Measurements from ENCODE around the gene JUNB.
"Not testable (repeated sequence)": the region's sequence is repeated elsewhere in the genome, so short reads cannot be mapped to it uniquely, and the experiment has no call there.

The JUNB gene

DNA sequence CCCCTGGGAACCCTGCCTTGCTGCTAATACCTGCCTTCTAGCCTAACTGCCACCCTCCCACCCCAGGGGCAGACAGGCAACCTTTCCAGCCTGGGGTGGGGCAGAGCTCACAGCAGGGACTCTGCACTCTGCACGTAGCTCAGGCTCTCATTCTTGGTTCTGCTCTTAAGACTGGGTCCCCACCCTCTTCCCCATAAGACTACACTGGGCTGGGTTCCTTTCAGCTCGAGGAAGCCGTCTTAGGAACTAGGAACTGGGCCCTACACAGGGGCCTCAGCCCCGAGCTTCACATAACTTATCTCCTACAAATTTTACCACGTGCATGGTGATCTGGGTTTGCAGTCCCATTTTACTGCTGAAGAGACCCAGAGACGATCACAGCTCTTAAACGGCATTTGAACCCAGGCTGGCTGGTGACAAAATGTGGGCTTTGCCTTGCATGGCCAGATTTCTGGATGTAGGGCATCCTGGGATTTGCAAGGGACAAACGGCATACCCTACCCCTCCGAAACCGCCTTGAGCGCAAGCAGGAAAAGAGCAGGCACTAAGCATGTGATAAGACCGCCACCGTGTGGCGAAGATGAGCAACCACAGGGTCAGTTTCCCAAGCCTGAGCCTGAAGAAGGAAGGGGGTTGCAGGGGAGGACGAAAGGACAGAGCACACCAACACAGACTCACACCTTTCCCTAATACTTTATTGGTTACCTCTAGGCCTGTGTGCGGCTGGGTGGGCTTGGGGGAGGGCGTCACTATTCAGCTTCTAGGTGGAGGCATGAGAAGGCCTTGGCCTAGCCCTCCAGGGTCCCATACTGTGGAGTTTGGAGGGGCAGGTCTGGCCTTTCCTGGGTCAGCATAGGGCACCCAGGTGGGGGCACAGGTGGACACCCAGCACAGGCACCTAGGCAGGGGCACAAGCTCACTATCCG is 5.1 kb downstream of the JUNB start:
- no peak overlapping the region for H2AFZ ChIP-seq
- TF ChIP-seq, protein P1, sequence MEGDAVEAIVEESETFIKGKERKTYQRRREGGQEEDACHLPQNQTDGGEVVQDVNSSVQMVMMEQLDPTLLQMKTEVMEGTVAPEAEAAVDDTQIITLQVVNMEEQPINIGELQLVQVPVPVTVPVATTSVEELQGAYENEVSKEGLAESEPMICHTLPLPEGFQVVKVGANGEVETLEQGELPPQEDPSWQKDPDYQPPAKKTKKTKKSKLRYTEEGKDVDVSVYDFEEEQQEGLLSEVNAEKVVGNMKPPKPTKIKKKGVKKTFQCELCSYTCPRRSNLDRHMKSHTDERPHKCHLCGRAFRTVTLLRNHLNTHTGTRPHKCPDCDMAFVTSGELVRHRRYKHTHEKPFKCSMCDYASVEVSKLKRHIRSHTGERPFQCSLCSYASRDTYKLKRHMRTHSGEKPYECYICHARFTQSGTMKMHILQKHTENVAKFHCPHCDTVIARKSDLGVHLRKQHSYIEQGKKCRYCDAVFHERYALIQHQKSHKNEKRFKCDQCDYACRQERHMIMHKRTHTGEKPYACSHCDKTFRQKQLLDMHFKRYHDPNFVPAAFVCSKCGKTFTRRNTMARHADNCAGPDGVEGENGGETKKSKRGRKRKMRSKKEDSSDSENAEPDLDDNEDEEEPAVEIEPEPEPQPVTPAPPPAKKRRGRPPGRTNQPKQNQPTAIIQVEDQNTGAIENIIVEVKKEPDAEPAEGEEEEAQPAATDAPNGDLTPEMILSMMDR (IDR thresholded peaks at IDR 0.05), result peak; percentile 92
- H3K4me2 ChIP-seq (ENCODE audit: low read length), result peak overlapping the region; percentile 30
- no peak overlapping the region for H3K9ac ChIP-seq
- H3K36me3 ChIP-seq (ENCODE audit: control insufficient read depth, insufficient read depth, low read length), result no peaks in the 10 kb centered on the region
- no peaks in the 10 kb centered on the region for H3K27me3 ChIP-seq (ENCODE audit: control insufficient read depth, insufficient read depth, low read length)
- no peak overlapping the region for H3K27ac ChIP-seq
- H3K4me3 ChIP-seq (ENCODE audit: low read depth, low read length), result no peak overlapping the region
- peaks cover 24% of the 10 kb centered on the region for H3K4me1 ChIP-seq
- no peaks in the 10 kb centered on the region for H3K9me3 ChIP-seq (ENCODE audit: control insufficient read depth, low read length)
- peaks cover 19% of the 10 kb centered on the region for H3K79me2 ChIP-seq

DNA sequence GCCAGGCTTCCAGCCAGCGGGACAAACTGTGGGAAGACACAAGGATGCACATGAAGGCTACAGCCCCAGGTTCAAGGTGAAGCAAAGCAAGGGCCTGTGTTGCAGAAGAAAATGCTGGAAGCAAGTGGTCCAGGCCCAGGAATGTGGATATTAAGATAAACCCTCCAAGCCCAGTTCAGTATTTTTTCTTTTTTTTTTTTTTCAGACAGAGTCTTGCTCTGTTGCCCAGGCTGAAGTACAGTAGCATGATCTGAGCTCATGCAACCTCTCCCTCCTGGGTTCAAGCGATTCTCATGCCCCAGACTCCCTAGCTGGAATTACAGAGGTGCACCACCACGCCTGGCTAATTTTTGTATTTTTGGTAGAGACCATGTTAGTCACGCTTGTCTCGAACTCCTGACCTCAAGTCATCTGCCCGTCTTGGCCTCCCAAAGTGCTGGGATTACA is 5.9 kb downstream of the JUNB start:
- Histone ChIP-seq H3K4me3 (ENCODE audit: low read depth, low read length) (no peak overlapping the region), H2AFZ (no peak overlapping the region)

DNA sequence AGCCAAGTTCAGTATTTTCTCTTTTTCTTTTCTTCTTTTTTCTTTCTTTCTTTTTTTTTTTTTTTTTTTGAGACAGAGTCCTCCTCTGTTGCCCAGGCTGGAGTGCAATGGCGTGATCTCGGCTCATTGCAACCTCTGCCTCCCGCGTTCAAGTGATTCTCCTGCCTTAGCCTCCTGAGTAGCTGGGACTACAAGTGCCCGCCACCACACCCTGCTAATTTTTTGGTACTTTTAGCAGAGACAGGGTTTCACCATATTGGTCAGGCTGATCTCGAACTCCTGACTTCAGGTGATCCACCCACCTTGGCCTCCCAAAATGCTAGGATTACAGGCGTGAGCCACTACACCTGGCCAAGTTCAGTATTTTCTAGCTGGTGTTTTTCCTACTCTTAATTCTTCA is 6.3 kb downstream of the JUNB start:
- H2AFZ ChIP-seq; H3K36me3 ChIP-seq (ENCODE audit: control insufficient read depth, insufficient read depth, low read length); H3K27ac ChIP-seq; H3K9me3 ChIP-seq (ENCODE audit: control insufficient read depth, low read length); H3K27me3 ChIP-seq (ENCODE audit: control insufficient read depth, insufficient read depth, low read length); H3K9ac ChIP-seq; H3K4me2 ChIP-seq (ENCODE audit: low read length); H3K4me3 ChIP-seq (ENCODE audit: low read depth, low read length): not testable (repeated sequence)
- Histone ChIP-seq H3K4me1 (peaks cover 30% of the 10 kb centered on the region), H3K79me2 (peaks cover 20% of the 10 kb centered on the region)

More for the DNA sequence above, 5.9 kb downstream of the JUNB start:
- Histone ChIP-seq H3K4me1 (peaks cover 25% of the 10 kb centered on the region), H3K36me3 (ENCODE audit: control insufficient read depth, insufficient read depth, low read length) (no peaks in the 10 kb centered on the region), H3K9me3 (ENCODE audit: control insufficient read depth, low read length) (no peaks in the 10 kb centered on the region), H3K9ac (no peak overlapping the region), H3K27ac (no peak overlapping the region), H3K4me2 (ENCODE audit: low read length) (no peak overlapping the region), H3K27me3 (ENCODE audit: control insufficient read depth, insufficient read depth, low read length) (no peaks in the 10 kb centered on the region), H3K79me2 (peaks cover 20% of the 10 kb centered on the region)
- TF ChIP-seq, protein P1 (IDR thresholded peaks at IDR 0.05), result no peak

DNA sequence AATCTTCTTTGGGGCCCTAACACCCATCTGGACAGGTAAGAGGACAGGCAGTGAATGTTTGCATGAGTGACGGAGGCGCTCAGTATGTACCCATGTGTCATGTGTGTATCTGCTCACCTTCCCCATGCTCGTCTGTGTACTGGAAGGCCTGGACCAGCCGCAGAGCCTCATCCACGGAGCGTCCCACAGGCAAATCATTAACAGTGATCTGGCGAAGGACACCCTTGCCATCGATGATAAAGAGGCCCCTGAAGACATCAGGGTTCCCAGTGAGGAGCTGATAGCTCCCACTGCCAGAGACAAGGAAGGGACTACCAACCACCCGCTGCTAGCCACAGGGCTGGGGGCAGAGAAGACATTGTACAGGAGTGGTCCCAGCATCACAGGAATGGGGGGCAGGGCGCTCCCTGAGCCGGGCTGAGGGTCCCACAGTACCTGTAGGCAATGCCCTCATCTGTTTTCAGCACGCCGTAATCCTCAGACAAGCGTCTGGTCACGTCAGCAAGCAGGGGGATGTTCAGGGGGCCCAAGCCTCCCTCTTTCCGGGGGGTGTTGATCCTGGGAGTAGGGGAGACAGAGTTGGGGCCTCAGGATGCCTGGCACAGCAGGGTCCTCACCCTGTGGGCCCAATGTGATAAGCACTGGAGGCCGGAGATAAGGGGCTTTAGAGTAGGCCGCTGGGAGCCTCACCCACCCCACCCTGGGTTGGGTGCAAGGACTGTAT is 8.6 kb downstream of the JUNB start:
- Histone ChIP-seq H3K9me3 (ENCODE audit: control insufficient read depth, low read length) (no peaks in the 10 kb centered on the region), H3K4me2 (ENCODE audit: low read length) (peak overlapping the region; percentile 99), H3K27ac (no peak overlapping the region), H3K36me3 (ENCODE audit: control insufficient read depth, insufficient read depth, low read length) (no peaks in the 10 kb centered on the region), H3K9ac (no peak overlapping the region), H3K4me1 (peaks cover 22% of the 10 kb centered on the region), H3K4me3 (ENCODE audit: low read depth, low read length) (no peak overlapping the region), H3K79me2 (peaks cover 16% of the 10 kb centered on the region), H2AFZ (no peak overlapping the region), H3K27me3 (ENCODE audit: control insufficient read depth, insufficient read depth, low read length) (no peaks in the 10 kb centered on the region)
- TF ChIP-seq, protein P1 (IDR thresholded peaks at IDR 0.05), result no peak

DNA sequence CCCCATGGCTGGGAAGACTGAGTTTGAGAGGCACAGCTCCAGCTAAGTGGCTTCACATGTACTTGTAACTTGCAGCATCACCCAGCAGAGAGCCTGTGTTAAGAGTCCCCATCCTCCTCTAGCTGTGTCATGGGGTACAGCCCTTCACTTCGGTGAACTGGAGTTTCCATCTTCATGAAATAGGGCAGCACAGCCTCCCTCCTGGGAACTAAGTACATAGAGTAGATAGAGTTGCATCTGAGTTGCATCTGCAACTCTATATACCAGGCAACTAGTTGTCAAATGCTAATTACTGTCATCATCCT is 9.1 kb downstream of the JUNB start:
- peaks cover 14% of the 10 kb centered on the region for H3K79me2 ChIP-seq
- H2AFZ ChIP-seq, result no peak overlapping the region
- peak overlapping the region; percentile 99 for H3K4me2 ChIP-seq (ENCODE audit: low read length)
- H3K36me3 ChIP-seq (ENCODE audit: control insufficient read depth, insufficient read depth, low read length), result no peaks in the 10 kb centered on the region
- no peaks in the 10 kb centered on the region for H3K9me3 ChIP-seq (ENCODE audit: control insufficient read depth, low read length)
- peak overlapping the region; percentile 97 for H3K4me3 ChIP-seq (ENCODE audit: low read depth, low read length)
- TF ChIP-seq, protein P1 (IDR thresholded peaks at IDR 0.05), result no peak
- H3K4me1 ChIP-seq, result peaks cover 22% of the 10 kb centered on the region
- no peak overlapping the region for H3K9ac ChIP-seq
- peak overlapping the region; percentile 95 for H3K27ac ChIP-seq
- no peaks in the 10 kb centered on the region for H3K27me3 ChIP-seq (ENCODE audit: control insufficient read depth, insufficient read depth, low read length)
